Measurements from ENCODE around the gene FSTL4. TPM values are rescaled to one million over a fixed set of nuclear protein-coding genes. Genes with fewer than 3 reads are reported as not detected.

Gene FSTL4
- total RNA-seq, 1 donor from 2014 or later, result 14.3 TPM

DNA sequence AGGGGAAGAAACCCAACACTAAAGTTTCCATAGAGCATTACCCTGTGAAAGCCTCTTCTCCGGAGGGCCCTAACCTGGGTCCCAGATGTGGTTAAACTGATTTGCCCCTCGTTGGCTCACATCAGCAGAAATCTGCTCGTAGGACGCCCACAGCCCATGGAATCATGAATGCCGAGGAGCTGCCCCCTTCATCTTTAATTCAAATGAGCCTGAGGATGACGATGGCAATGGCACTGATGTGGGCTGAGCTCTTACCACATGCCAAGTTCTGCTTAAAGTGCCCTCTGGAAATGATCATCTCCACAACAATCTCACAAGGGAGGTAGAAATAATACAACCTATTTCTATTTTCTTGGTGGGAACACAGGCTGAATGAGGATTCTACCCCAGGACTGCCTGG lies 183.3 kb downstream of the FSTL4 start:
- Mint-ChIP-seq H3K36me3 (no peaks in the 10 kb centered on the region), H3K27me3 (ENCODE audit: low read depth) (no peaks in the 10 kb centered on the region), H3K4me3 (no peak overlapping the region), H3K4me1 (peaks cover 17% of the 10 kb centered on the region), H3K9me3 (no peaks in the 10 kb centered on the region), H3K27ac (no peak overlapping the region)
- no peak for DNase-seq (ENCODE audit: low spot score in 2 of 2, unreplicated experiment in 2 of 2)
- TF ChIP-seq CTCF (IDR thresholded peaks at IDR 0.05; ENCODE audit: unreplicated experiment), result no peak

DNA sequence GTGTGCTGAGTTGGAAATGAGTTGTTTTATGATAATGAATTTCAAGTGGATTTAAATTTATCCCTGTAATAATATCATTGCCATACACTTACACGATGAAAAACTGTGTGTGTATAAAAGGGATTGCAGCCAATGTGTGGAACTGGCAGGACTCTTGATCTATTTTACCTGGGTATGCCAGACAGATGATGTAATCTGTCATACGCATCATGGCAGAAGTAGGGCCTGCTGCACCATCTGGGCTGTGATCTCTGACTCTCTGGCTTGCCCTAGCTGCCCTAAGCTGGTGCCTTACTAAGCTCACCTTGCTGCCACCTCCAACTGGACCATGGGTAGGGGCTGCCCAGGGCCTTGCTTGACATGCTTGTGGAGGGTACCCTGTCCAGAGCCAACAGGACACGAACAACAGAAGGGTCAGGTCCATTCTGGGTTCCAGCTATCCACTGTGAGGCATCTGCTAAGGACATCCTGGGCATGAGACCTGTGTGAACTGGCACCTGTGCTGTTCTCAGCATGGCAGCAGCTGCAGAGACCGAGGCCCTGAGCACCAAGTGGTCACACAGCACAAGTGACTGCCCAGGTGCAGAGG lies 184.2 kb downstream of the FSTL4 start:
- Mint-ChIP-seq H3K4me1 (peaks cover 17% of the 10 kb centered on the region), H3K27me3 (ENCODE audit: low read depth) (no peaks in the 10 kb centered on the region), H3K9me3 (no peaks in the 10 kb centered on the region)

DNA sequence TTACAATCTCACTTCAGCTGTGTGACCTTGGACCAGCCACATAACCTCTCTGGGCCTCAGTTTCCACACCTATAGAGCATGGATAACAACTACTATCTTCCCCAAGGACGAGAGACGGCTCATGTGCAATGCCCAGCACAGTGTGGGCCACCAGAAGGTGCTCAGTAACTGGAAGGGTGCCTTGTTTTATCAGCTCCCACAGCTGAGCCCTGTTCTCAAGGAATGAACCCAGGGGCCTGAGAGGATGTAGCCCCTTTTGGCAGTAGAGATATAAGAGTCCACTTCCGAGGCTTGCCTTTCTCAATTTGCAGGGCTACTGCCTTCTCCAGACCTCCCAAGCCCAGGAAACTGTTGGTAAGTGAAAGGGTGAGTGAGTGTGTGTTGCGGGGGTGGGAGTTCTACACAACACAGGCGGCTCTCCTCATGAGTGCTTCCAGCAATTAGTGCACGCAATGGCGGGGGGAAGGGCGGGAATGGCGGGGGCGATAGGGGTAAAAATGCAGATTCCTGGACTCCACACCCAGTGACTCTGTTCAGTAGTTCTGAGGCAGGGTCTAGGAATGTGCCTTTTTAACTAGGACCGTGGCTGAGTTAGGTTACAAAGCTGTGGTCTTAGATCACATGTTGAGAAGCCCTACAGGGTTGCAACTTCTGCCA lies 185.1 kb downstream of the FSTL4 start:
- H3K4me1 Mint-ChIP-seq, result peaks cover 21% of the 10 kb centered on the region
- H3K9me3 Mint-ChIP-seq, result no peaks in the 10 kb centered on the region

More for the DNA sequence above, 184.2 kb downstream of the FSTL4 start:
- H3K4me3 Mint-ChIP-seq, result no peak overlapping the region
- TF ChIP-seq CTCF (IDR thresholded peaks at IDR 0.05; ENCODE audit: unreplicated experiment), result no peak
- H3K27ac Mint-ChIP-seq, result no peak overlapping the region
- H3K36me3 Mint-ChIP-seq, result no peaks in the 10 kb centered on the region
- no peak for DNase-seq (ENCODE audit: low spot score in 2 of 2, unreplicated experiment in 2 of 2)

DNA sequence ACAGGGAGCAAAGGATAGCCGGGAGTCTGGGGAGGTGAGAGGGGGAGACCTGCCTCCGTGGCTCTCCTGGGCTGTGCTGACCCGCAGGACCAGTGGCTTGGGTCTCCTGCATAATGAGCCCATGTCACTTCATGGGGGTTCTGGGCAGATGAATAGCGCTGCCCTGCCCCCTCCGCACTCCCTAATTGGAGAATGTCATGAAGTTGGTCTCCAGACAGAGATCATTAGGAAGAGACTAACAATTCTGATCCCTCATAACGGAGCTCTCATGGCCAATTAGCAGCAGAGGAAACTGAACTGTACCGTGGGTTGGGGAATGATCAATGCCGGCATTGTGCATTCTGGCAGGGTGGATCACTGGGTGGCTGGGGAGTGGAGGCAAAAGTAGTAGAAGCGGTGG lies 186.1 kb downstream of the FSTL4 start:
- peaks cover 31% of the 10 kb centered on the region for H3K4me1 Mint-ChIP-seq
- H3K27ac Mint-ChIP-seq, result no peak overlapping the region
- no peak overlapping the region for H3K4me3 Mint-ChIP-seq
- H3K9me3 Mint-ChIP-seq, result no peaks in the 10 kb centered on the region
- no peaks in the 10 kb centered on the region for H3K36me3 Mint-ChIP-seq
- TF ChIP-seq CTCF (IDR thresholded peaks at IDR 0.05; ENCODE audit: unreplicated experiment), result no peak
- H3K27me3 Mint-ChIP-seq (ENCODE audit: low read depth), result no peaks in the 10 kb centered on the region
- DNase-seq (ENCODE audit: low spot score in 2 of 2, unreplicated experiment in 2 of 2), result no peak

More for the DNA sequence above, 185.1 kb downstream of the FSTL4 start:
- Mint-ChIP-seq H3K27me3 (ENCODE audit: low read depth) (no peaks in the 10 kb centered on the region), H3K4me3 (no peak overlapping the region), H3K36me3 (no peaks in the 10 kb centered on the region), H3K27ac (no peak overlapping the region)
- no peak for TF ChIP-seq CTCF (IDR thresholded peaks at IDR 0.05; ENCODE audit: unreplicated experiment)
- no peak for DNase-seq (ENCODE audit: low spot score in 2 of 2, unreplicated experiment in 2 of 2)

DNA sequence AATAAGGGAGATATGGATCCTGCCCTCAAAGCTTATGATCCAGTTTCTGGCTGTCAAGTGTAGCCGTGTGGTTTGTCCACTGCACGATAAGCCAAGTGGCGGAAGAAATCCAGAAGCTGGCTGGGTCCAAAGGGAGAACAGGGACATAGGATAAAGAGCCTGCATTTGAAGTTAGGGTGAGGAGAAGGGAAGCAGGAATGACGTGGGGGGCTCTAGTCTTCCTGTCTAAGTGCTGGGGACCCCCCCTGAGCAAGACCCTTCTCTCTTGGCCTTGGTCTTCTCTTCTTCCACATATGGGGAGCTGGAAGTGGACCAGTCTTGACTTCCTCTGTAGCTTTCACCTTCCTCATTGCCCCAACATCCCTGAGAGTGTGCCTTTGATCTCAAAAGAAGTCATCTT lies 186.6 kb downstream of the FSTL4 start:
- no peak overlapping the region for H3K4me3 Mint-ChIP-seq
- no peaks in the 10 kb centered on the region for H3K27me3 Mint-ChIP-seq (ENCODE audit: low read depth)
- H3K27ac Mint-ChIP-seq, result no peak overlapping the region
- no peak for TF ChIP-seq CTCF (IDR thresholded peaks at IDR 0.05; ENCODE audit: unreplicated experiment)
- H3K4me1 Mint-ChIP-seq, result peaks cover 31% of the 10 kb centered on the region
- no peaks in the 10 kb centered on the region for H3K36me3 Mint-ChIP-seq
- no peak for DNase-seq (ENCODE audit: low spot score in 2 of 2, unreplicated experiment in 2 of 2)
- H3K9me3 Mint-ChIP-seq, result no peaks in the 10 kb centered on the region
